Left renal cortex interstitium (tissue), 4 donors: ENCODE measurements around the gene IMPDH2. TPM values are rescaled to one million over a fixed set of nuclear protein-coding genes. Genes with fewer than 3 reads are reported as not detected.
A peak's percentile ranks its signal among the peaks of the same experiment; 100 is the strongest.
"Not testable (repeated sequence)": the region's sequence is repeated elsewhere in the genome, so short reads cannot be mapped to it uniquely, and the experiment has no call there.

Experiments
- DNase-seq, 4 donors: peaks; one replicate each; pipeline ENCODE4 v3.0.0-alpha.2; 2013; ENCODE audit warnings: low read depth in 4 of 4, low spot score in 2 of 4, missing footprints in 1 of 4
- polyA plus RNA-seq, 4 donors: library from polyadenylated mRNA; unstranded; fragments of 120-200 nt; gene quantifications; one replicate each; pipeline ENCODE4 v1.2.1, GENCODE V29; 2013; ENCODE audit not compliant: insufficient read length in 4 of 4

Gene IMPDH2
- polyA plus RNA-seq, 4 donors = 206 to 227 (median 217) TPM

- peak; percentile 81 to 86 (median 85) for DNase-seq
Measured at GRCh38 chr3:49021813-49022687, 7.1 kb downstream of the IMPDH2 start, which contains the start of gene NDUFAF3. NDUFAF3 (plus strand) TSS chr3:49022121; CDS start chr3:49022145, 24 bp downstream.

DNA sequence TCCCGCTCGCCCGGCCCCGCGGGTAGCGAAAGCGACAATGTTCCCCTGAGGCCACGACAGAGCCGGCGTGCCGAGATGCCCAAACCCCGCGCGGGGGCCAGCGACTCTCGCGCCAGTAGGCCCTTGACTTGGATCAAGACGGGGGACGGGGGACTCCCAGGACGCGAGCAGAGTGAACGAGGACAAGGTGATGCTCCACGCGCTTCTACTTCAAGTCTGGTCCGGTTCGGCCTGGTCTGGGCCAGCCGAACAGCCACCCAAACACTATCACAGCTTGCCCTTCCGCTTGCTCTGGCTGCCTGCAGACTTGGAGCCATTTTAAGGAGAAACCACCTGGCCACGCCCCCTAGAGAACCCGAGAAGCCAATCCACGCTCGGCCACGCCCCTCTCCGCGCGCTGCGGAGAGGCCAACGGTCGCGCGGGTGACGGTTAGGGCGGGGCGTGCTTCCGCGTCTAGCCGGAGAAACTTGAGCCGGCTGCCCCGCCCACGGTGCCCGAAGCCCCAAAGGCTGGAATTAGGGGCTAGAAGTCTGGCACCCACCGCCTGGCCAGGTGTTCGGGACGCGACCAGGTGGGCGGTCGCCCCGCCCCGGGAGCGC lies 7.9 kb downstream of the IMPDH2 start:
- peak; percentile 91 to 97 (median 96) for DNase-seq

- no peak for DNase-seq
Measured at GRCh38 chr3:49020330-49021212, 8.6 kb downstream of the IMPDH2 start.

DNA sequence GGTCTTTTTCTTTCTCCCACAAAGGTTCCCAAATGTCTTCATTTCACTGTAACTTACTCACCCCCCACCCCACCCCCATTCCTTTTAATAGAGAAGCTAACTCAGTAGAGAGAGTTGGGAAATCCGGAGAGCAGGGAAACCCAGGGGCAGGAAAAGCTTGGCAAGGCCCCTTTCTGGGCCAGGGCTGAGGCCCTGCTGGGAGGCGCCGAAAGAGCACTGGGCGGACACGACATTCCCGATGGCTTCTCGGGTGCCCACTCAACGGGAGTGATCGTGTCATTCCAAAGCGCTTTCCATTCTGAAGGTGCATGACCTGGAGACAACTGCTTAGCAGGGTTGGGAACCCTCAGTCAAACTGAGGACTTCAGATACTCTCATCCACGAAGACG lies 9.3 kb downstream of the IMPDH2 start:
- DNase-seq = no peak

GRCh38 chr3:49018707-49019006 lies 10.5 kb downstream of the IMPDH2 start:
- DNase-seq = no peak

DNA sequence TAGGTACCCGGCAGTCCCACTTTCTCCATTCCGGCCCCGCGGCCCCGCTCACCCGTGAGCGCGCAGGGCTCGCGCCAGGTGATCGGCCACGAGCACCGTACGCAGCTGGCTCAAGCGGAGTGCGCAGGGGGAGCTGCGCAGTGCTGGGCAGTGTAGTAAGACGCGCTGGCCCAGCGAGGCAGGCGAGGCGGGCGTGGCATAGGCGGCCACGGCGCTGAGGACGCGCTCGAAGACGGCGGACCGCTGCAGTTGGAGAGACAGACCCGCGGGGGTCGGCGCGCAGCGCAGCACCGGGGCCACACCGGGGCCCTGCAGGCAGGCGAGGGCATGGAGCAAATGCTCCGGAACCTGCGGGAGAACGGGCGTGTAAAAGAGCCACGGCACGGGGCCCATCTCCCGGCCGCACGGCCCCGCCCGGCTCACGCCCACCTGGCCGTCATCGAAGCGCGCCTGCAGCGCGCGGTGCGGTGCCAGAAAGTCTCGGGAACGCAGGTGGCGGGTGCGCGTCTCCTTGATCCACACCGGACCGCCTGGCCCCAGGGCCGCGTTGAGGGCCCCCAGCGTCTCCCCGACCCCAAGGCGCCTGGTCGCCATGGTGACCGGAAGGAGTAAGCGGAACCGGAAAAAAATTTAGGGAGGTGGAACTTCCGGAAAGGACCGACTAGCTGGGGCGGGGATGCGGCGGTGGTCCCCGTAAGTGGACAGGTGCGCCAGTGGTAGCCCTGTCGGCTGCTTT lies 11.1 kb downstream of the IMPDH2 start, which contains the start of gene DALRD3:
Gene DALRD3, minus strand, starts transcription at position 610 of the 736 bp plus-strand sequence. Its CDS starts 16 bp downstream, at position 594.
- peak in 1 of 4 donors; percentile 71 for DNase-seq

GRCh38 chr3:49017229-49017970 lies 11.8 kb downstream of the IMPDH2 start:
- DNase-seq = no peak

- DNase-seq = no peak
Measured at GRCh38 chr3:49016414-49017228, 12.6 kb downstream of the IMPDH2 start.

- DNase-seq = no peak
Measured at GRCh38 chr3:49015765-49016164, 13.4 kb downstream of the IMPDH2 start.

GRCh38 chr3:49015072-49015471 lies 14.1 kb downstream of the IMPDH2 start:
- DNase-seq = no peak

DNA sequence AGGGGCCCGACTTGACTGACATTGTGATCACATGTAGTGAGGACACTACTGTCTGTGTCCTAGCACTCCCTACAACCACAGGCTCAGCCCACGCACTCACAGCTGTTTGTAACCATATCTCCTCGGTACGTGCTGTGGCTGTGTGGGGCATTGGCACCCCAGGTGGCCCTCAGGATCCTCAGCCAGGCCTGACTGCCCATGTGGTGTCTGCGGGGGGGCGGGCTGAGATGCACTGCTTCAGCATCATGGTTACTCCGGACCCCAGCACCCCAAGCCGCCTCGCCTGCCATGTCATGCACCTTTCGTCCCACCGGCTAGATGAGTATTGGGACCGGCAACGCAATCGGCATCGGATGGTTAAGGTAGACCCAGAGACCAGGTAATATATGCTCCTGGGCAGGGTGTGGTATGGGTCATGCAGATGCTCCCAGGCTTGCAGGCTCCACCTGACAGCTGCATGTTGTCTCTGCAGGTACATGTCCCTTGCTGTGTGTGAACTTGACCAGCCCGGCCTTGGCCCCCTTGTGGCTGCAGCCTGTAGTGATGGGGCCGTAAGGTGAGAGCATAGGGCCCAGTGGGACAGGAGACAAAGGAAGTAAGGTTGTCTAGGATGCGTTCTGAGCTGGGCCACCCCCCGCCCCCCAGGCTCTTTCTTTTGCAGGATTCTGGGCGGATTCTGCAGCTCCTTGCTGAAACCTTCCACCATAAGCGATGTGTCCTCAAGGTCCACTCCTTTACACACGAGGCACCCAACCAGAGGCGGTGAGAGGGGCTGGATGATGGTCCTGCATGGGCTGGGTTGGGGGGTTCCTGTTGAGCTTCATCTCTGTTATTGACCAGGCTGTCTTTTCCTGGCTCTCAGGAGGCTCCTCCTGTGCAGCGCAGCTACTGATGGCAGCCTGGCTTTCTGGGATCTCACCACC lies 15.2 kb downstream of the IMPDH2 start:
- no peak for DNase-seq

DNA sequence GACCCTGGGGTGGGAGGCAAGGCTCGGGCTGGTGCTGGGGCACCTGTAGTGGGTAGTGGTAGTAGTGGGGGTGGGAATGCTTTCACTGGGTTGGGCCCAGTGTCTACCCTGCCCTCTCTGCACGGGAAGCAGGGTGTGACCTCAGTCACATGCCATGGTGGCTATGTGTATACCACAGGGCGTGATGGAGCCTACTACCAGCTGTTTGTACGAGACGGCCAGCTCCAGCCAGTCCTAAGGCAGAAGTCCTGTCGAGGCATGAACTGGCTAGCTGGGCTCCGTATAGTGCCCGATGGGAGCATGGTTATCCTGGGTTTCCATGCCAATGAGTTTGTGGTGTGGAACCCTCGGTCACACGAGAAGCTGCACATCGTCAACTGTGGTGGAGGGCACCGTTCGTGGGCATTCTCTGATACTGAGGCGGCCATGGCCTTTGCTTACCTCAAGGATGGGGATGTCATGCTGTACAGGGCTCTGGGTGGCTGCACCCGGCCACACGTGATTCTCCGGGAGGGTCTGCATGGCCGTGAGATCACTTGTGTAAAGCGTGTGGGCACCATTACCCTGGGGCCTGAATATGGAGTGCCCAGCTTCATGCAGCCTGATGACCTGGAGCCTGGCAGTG lies 16.0 kb downstream of the IMPDH2 start:
- no peak for DNase-seq

- no peak for DNase-seq
Measured at GRCh38 chr3:49012441-49013017, 16.7 kb downstream of the IMPDH2 start.

DNA sequence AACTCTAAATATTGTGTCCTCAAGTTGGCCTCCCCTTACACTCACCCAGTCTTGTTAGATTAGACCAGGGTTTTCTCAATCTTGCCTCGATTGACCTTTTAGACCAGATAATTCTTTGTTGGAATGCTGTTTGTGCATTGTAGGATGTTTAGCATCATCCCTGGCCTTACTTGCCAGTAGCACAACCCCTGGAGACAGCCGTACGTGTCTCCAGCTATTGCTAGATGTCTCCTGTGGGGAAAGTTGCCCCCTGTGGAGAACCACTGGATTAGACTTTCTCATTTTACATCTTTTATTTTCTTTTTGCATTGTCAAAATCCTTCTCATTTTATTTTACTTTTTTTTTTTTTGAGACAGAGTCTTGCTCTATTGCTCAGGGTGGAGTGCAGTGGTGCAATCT lies 19.8 kb downstream of the IMPDH2 start:
- no peak for DNase-seq

DNA sequence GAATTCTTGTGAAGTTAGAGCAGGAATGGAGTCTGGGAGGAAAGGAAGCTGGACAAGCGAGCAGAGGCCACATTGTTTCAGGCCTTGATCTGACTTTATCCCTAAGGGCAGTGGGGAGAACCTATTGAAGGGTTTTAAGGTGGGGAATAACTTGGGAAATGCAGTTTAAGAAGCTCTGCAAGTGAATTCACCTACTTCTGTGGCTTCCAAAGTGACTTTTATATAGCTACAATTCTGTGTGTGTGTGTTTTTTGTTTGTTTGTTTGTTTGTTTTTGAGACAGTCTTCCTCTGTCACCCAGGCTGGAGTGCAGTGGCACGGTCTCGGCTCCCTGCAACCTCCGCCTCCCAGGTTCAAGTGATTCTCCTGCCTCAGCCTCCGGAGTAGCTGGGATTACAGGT lies 20.6 kb downstream of the IMPDH2 start:
- DNase-seq = not testable (repeated sequence)

GRCh38 chr3:49007771-49008528 lies 21.2 kb downstream of the IMPDH2 start:
- peak in 1 of 4 donors; percentile 72 for DNase-seq
